ACHN (cell line): ENCODE results near the gene FXYD7.

Experiments
- DNase-seq: peaks from one replicate; pipeline ENCODE4 v3.0.0-alpha.2; 2015
- in situ Hi-C: cut with HindIII; loops from 2 replicates; pipeline ENCODE4 v1.10.0; 2017; ENCODE audit warnings: low sequenced_read_pairs, low pct_ligation_motif_present, low pct_unique_long_range_greater_than_20kb

FXYD7 gene

DNA sequence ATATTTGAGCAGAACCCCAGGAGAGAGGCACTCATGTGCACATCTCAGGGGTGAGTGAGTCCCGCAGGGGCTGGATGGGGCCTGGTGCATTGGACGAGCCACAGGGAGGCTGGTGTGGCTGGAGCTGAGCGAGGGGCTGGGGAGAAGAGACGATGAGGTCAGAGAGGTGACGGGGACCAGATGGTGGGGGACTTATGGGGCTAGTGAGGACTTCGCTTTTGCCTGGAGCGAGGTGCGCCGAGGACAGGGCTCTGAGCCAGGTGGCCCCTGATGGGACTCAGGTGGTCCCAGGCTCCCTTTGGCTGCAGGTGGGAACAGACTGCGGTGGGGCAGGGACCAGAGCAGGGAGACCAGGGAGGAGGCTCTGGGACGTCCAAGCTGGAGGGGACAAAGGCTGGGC, 34.3 kb upstream of the FXYD7 start:
- no peak for DNase-seq
- in situ Hi-C loops = no loop called here

GRCh38 chr19:35109395-35110112, 33.5 kb upstream of the FXYD7 start:
- DNase-seq = no peak
- in situ Hi-C loops = no loop called here

GRCh38 chr19:35110974-35111373, 32.1 kb upstream of the FXYD7 start:
- in situ Hi-C loops = no loop called here
- no peak for DNase-seq

DNA sequence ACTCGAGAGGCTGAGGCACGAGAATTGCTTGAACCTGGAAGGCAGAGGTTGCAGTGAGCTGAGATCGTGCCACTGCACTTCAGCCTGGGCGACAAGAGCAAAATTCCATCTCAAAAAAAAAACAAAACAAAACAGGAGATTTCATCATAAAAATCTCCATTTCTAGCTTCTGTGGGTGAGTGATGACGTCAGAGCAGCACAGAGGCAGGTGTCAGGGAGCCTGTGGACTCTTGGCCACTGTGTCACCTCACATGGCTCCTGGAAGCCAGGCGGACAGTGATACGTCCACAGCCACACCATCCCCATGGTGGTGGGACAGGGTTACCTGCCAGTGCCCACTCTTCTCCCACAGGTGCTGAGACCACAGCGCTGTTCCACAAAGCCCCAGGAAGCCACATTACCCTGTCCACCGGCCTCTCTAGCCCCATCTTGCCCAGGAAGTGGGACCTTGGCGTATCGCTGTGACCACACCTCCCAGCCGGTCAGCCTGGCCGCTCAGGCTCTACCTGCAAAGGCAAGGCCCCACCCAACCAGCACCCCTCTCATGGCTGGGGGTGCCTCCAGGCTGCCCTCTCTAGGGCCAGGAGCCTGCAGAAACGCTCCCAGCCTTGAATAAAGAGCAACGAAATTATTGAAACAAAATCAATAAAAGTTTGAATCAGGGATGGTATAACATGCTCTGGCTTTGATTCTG, 29.9 kb upstream of the FXYD7 start:
- DNase-seq = no peak
- in situ Hi-C loops = no loop called here

- in situ Hi-C loops = no loop called here
- DNase-seq = peak; percentile 41
These were observed 28.5 kb upstream of the FXYD7 start for GRCh38 chr19:35114353-35115176.

DNA sequence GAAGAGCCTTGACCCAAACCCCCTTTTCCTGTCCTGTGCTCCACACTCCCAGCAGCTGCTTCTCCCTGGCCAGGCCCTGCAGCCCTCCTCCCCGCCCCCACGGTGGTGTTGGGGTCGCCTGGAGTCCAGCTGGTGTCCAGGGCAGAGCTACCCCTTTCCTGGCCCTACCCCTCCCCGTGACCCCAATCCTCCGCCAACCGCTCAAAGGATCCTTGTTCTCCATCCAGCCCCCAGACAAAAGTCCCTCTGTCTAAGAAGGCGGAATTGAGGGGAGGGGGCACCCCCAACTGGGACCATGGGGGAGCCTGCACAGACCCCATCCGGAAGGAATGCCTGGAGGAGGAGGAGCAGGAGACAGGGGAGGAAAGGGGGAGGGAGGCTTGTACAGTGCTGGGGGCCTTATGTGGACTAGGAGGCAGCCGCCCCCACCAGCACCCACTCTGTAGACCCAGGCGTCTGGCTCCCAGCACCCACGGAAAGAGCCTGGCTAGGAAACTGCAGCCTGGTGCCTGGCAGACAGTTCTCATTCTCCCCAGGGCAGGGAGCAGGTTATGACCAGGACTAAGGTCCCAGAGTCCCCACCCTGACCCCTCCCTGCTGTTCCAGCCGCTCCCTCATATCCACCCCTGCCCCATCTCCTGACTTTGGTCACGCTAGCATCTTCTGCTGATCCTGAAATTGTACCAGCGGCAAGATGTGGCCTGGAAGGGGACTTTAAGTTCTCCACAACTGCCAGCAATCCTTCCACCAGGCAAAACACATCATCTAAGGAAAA, 27.7 kb upstream of the FXYD7 start, which contains the start of gene FXYD3:
FXYD3 (plus strand) TSS at position 647 of the 775 bp plus-strand sequence. CDS start 3,554 bp downstream, outside the sequence.
- DNase-seq = no peak
- in situ Hi-C loops = no loop called here

- in situ Hi-C loops = no loop called here
- DNase-seq = no peak
These were observed 26.8 kb upstream of the FXYD7 start for GRCh38 chr19:35116072-35116801.

DNA sequence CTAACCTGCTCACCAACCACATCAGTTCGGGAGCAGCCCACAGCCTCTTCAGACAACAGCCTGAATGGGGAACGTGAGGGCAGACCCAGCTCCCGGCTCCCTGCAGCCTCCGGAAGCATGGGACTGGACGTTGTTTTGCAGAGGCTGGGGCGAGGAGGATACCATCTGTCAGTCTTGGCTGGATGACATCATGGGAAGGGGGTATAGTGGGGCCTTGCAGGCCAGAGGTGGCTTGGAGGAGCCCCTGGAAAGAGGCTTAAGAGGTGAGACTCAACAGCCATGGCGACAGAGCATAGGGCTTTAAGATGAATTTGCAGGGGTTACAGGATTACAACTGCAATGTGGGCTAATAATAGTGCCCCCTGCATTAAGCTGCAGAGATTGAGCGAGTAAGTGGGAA, 25.9 kb upstream of the FXYD7 start:
- no peak for DNase-seq
- in situ Hi-C loops = no loop called here

GRCh38 chr19:35117799-35118198, 25.3 kb upstream of the FXYD7 start:
- in situ Hi-C loops = no loop called here
- DNase-seq = no peak

- no peak for DNase-seq
- in situ Hi-C loops = no loop called here
These were observed 24.6 kb upstream of the FXYD7 start for GRCh38 chr19:35118268-35119020.

GRCh38 chr19:35119091-35119490, 24.0 kb upstream of the FXYD7 start:
- in situ Hi-C loops = no loop called here
- DNase-seq = no peak

- in situ Hi-C loops = no loop called here
- no peak for DNase-seq
These were observed 23.4 kb upstream of the FXYD7 start for GRCh38 chr19:35119578-35120155.

GRCh38 chr19:35120492-35120891, 22.6 kb upstream of the FXYD7 start:
- in situ Hi-C loops = no loop called here
- DNase-seq = no peak

DNA sequence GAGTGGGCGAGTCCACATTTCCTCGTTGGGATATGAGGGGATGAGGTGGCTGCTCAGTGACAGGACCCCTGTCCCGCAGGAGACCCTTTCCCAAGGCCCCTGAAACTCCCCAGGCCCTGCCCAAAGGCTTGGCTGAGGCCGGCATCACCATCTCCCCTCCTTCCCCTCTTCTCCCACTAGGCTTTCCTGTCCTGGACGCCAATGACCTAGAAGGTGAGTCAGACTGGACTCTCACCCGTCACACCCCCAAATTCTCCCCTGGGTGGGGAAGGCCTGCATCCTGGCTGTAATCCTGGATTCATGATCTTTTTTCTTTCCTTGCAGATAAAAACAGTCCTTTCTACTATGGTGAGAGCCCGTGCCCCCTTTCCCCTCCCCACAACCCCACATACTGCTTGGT, 22.2 kb upstream of the FXYD7 start:
- no peak for DNase-seq
- in situ Hi-C loops = no loop called here

- in situ Hi-C loops = no loop called here
- no peak for DNase-seq
These were observed 20.1 kb upstream of the FXYD7 start for GRCh38 chr19:35122687-35123551.

GRCh38 chr19:35123573-35123972, 19.5 kb upstream of the FXYD7 start:
- in situ Hi-C loops = no loop called here
- DNase-seq = no peak
